K562 (cell line): Measurements from ENCODE around the gene EPB41L4B. TPM values are rescaled to one million over a fixed set of nuclear protein-coding genes. Genes with fewer than 3 reads are reported as not detected.

Experiments
- ATAC-seq: fragments of 200-7000 bp; cut with Tn5 transposase; 3 replicates; pipeline ENCODE4 v1.9.1; 2020; ENCODE audit warnings: moderate library complexity
- BruUV-seq: library from RNA; stranded (reverse); fragments of 400-500 nt; replicated peaks from 2 replicates; lab custom pipeline; 2021; lab: Mats Ljungman, UMichigan
- CTCF ChIA-PET: fragments of 300-600 bp; formaldehyde crosslinking; extraction: SDS; loops from one replicate; lab custom pipeline; 2021; ENCODE audit warnings: low intra/inter-chr PET ratio; lab: Yijun Ruan, JAX
- POLR2A ChIA-PET: fragments of 300-600, 350-650 bp; sonication (Branson Sonifier 250); formaldehyde crosslinking; extraction: SDS; loops from one replicate; lab custom pipeline; 2021; ENCODE audit warnings: antibody characterized with exemption, inconsistent platforms; lab: Yijun Ruan, JAX
- DNase-seq, 4 experiments: peaks; one replicate each; pipeline versions ENCODE4 v3.0.0 to v3.0.0-alpha.2; 2011 to 2018; ENCODE audit warnings: low spot score in 3 of 4, mixed read lengths in 3 of 4; ENCODE audit errors: extremely low read depth in 1 of 4
- FAIRE-seq: peaks from 2 replicates; lab custom pipeline; 2011; peaks lifted over from hg19 to GRCh38; lab: Jason Lieb, UNC
- H2AFZ ChIP-seq: 2 replicates; pipeline ENCODE4 v1.6.0; 2011; ENCODE audit warnings: low read depth, low read length, control low read depth, inconsistent platforms
- H3K27ac ChIP-seq: fragments of 200-600 bp; 3 replicates; pipeline ENCODE4 v1.8.0; 2011; ENCODE audit warnings: low read depth, mild to moderate bottlenecking, control low read depth, inconsistent platforms, low read length, moderate library complexity, mixed read lengths; ENCODE audit errors: extremely low read depth
- H3K27me3 ChIP-seq, 2 experiments: fragments of 300-600 bp in 1 of 2; 2 replicates in 1 of 2; 3 replicates in 1 of 2; pipeline versions ENCODE4 v1.6.0 to v1.8.0; 2011; ENCODE audit warnings: inconsistent platforms in 2 of 2, low read length in 2 of 2, mild to moderate bottlenecking in 1 of 2, mixed read lengths in 1 of 2, moderate library complexity in 1 of 2; ENCODE audit not compliant: control insufficient read depth in 2 of 2, insufficient read depth in 2 of 2
- H3K36me3 ChIP-seq: fragments of 300-600 bp; 3 replicates; pipeline ENCODE4 v1.8.0; 2011; ENCODE audit warnings: mild to moderate bottlenecking, low read length, inconsistent platforms; ENCODE audit not compliant: control insufficient read depth, insufficient read depth
- H3K4me1 ChIP-seq, 2 experiments: fragments of 200-600 bp in 1 of 2; replicated peaks in 1 of 2; 2 replicates in 1 of 2; 3 replicates in 1 of 2; pipeline versions ENCODE4 v1.5.1 to v1.8.0; 2011; ENCODE audit warnings: inconsistent platforms in 2 of 2, low read length in 2 of 2, mild to moderate bottlenecking in 1 of 2, mixed read lengths in 1 of 2, moderate library complexity in 1 of 2; ENCODE audit not compliant: control insufficient read depth in 2 of 2, insufficient read depth in 2 of 2
- H3K4me2 ChIP-seq: 2 replicates; pipeline ENCODE4 v1.6.1; 2011; ENCODE audit warnings: low read length, control low read depth, inconsistent platforms, mixed read lengths; ENCODE audit not compliant: insufficient read depth
- H3K4me3 ChIP-seq: fragments of 200-600 bp; sonication (generic), shearing (Covaris generic); 2 replicates; pipeline ENCODE4 v1.5.1; 2016; ENCODE audit warnings: control low read depth, inconsistent platforms
- H3K79me2 ChIP-seq: fragments of 200-600 bp; 3 replicates; pipeline ENCODE4 v1.8.0; 2011; ENCODE audit warnings: low read length, inconsistent platforms; ENCODE audit not compliant: control insufficient read depth, insufficient read depth
- H3K9ac ChIP-seq, 2 experiments: 2 replicates each; pipeline versions ENCODE4 v1.6.0 to v1.6.1; 2011; ENCODE audit warnings: low read depth in 2 of 2, low read length in 2 of 2, control low read depth in 1 of 2, inconsistent platforms in 1 of 2, mild to moderate bottlenecking in 1 of 2, mixed read lengths in 1 of 2; ENCODE audit not compliant: insufficient read depth in 1 of 2
- H3K9me1 ChIP-seq: one replicate; pipeline ENCODE4 v1.6.0; 2011; ENCODE audit warnings: inconsistent platforms, mild to moderate bottlenecking, low read length, moderate library complexity; ENCODE audit not compliant: control insufficient read depth, insufficient read depth
- H3K9me3 ChIP-seq: replicated peaks from 2 replicates; pipeline ENCODE4 v1.5.1; 2011; ENCODE audit warnings: low read depth, low read length, inconsistent platforms; ENCODE audit not compliant: control insufficient read depth, insufficient read depth
- H4K20me1 ChIP-seq: replicated peaks from 2 replicates; pipeline ENCODE4 v1.6.1; 2011; ENCODE audit warnings: low read length, inconsistent platforms, mixed read lengths; ENCODE audit not compliant: control insufficient read depth, insufficient read depth
- EP300 ChIP-seq: IDR thresholded peaks from 2 replicates; pipeline ENCODE4 v1.6.1; 2012; ENCODE audit warnings: low read length, improper control_type of control experiment
- LARP7 ChIP-seq: fragments of 450-650 bp; IDR thresholded peaks from 2 replicates; pipeline ENCODE4 v1.6.1; 2016
- RBBP5 ChIP-seq: fragments of 200-600 bp; sonication (generic); IDR thresholded peaks from 2 replicates; pipeline ENCODE4 v1.6.1; 2012; ENCODE audit warnings: borderline replicate concordance, mild to moderate bottlenecking, low read length, control low read depth, inconsistent platforms; ENCODE audit not compliant: insufficient read depth, poor library complexity, severe bottlenecking
- STAT5A ChIP-seq: IDR thresholded peaks from 2 replicates; pipeline ENCODE4 v1.6.1; 2012; ENCODE audit warnings: low read length, inconsistent platforms, borderline replicate concordance
- ZNF165 ChIP-seq: fragments of 250-450 bp; sonication (Bioruptor Pico); IDR thresholded peaks from 2 replicates; pipeline ENCODE4 v1.4.0; 2020; ENCODE audit warnings: borderline replicate concordance
- WGBS: fragments of 100-300 bp; shearing (Covaris generic); methylation state at CpG from one replicate; pipeline ENCODE4 v1.1.6; 2016; ENCODE audit warnings: low coverage, mixed read lengths; ENCODE audit not compliant: insufficient coverage; ENCODE audit errors: missing lambda C conversion rate; 5-methylcytosine and 5-hydroxymethylcytosine counted together
- in situ Hi-C: fragments of 300-500 bp; cut with MboI; formaldehyde crosslinking; loops from 4 replicates; pipeline ENCODE4 v1.15.0; 2018; ENCODE audit warnings: inconsistent platforms, mixed read lengths
- intact Hi-C: fragments of 100-400 bp; cut with micrococcal nuclease; formaldehyde crosslinking; loops from 2 replicates; pipeline ENCODE4 v1.14.2; 2022
- polyA plus RNA-seq, 8 experiments: library from polyadenylated mRNA; depleted of rRNA in 4 of 8; stranded (reverse) in 5 of 8; unstranded in 3 of 8; fragments of >200 nt; fragmentation: Nextera tagmentation in 2 of 8; fragmentation: Illumina TruSeq in 1 of 8; extraction: Ambion mirVana in 2 of 8; extraction: Trizol in 1 of 8; gene quantifications; 2 replicates each; pipeline versions ENCODE4 v1.2.1 to v1.2.3, GENCODE V29; 2011 to 2014; ENCODE audit warnings: inconsistent platforms in 1 of 8, missing spikeins in 1 of 8
- total RNA-seq, 7 experiments: library from RNA; depleted of rRNA in 6 of 7; stranded (reverse); fragments of >200 nt in 6 of 7; fragmentation: Illumina TruSeq in 2 of 7; extraction: Trizol in 2 of 7; gene quantifications; 2 replicates each; pipeline versions ENCODE4 v1.2.1 to v1.2.3, GENCODE V29; 2011 to 2021; ENCODE audit warnings: low replicate concordance in 1 of 7
- TF ChIP-seq, protein P1 (sequence below): IDR thresholded peaks from 2 replicates; pipeline ENCODE4 v1.6.1; 2014; ENCODE audit warnings: antibody characterized with exemption
- TF ChIP-seq, protein P2 (sequence below): fragments of 250-450 bp; sonication (Bioruptor Pico); IDR thresholded peaks from 2 replicates; pipeline ENCODE4 v1.8.0; 2022; ENCODE audit warnings: moderate library complexity, mild to moderate bottlenecking, inconsistent platforms
- TF ChIP-seq, protein P3 (sequence below), 3 experiments: fragments of 200-800 bp in 1 of 3; fragments of 250-450 bp in 1 of 3; fragments of 450-650 bp in 1 of 3; sonication (Bioruptor Pico) in 1 of 3; sonication (Bioruptor generic) in 1 of 3; formaldehyde crosslinking in 1 of 3; IDR thresholded peaks; 2 replicates each; pipeline versions ENCODE4 v1.6.1 to v1.8.0; 2016 to 2022; ENCODE audit warnings: mild to moderate bottlenecking in 2 of 3, missing genetic modification characterization in 2 of 3, missing compliant biosample characterization in 1 of 3, moderate library complexity in 1 of 3
- TF ChIP-seq, protein P4 (sequence below): fragments of 450-650 bp; IDR thresholded peaks from 2 replicates; pipeline ENCODE4 v1.6.1; 2018; ENCODE audit warnings: mild to moderate bottlenecking, low read depth; ENCODE audit not compliant: partially characterized antibody
- TF ChIP-seq, protein P5 (sequence below): fragments of 450-650 bp; IDR thresholded peaks from 2 replicates; pipeline ENCODE4 v1.6.1; 2018; ENCODE audit not compliant: partially characterized antibody

The EPB41L4B gene
- total and polyA plus RNA-seq, 9 of the 15 experiments (the other 6 are each of a cell fraction or from before 2014, with no cell fraction given), result 0.09 to 0.38 (median 0.21) TPM

DNA sequence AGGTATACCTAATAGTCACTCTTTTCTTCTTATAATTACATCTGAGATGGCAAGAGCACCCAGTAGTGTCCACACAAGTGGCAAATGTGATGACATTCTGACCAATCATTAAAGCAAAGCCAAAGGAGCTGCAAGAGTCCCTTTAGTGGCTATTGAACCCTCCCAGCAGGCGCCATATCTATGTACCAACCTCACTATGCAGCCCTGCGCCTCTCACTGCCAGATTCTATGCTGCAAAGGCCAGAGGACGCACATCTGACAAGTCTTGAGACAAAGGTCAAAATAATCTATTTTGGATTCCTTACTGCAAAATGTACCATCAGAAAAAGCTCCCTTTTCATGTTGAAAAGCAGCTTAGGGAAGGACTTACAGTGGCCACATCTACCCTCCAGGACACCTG lies 47.0 kb downstream of the EPB41L4B start:
- no peak overlapping the region for H3K4me2 ChIP-seq
- H3K79me2 ChIP-seq, result no peaks in the 10 kb centered on the region
- H3K4me1 ChIP-seq, result peaks cover 0 to 3% of the 10 kb centered on the region in 2 experiments; a peak in 1 of 5 replicates
- no peak overlapping the region for H2AFZ ChIP-seq
- no peak overlapping the region for H3K4me3 ChIP-seq
- ATAC-seq, result no peak
- no peaks in the 10 kb centered on the region for H3K9me1 ChIP-seq
- no peaks in the 10 kb centered on the region for H3K9me3 ChIP-seq
- FAIRE-seq, result no peak
- WGBS, result 0% methylated on average over 3 of the region's 3 CpGs
- no peak overlapping the region for H3K27ac ChIP-seq
- no peak for DNase-seq
- peaks cover 14 to 57% of the 10 kb centered on the region in 2 experiments for H3K27me3 ChIP-seq
- intact Hi-C loops (loop anchor here (10.0 kb wide), 1 partner anchor 59 kb away; no protein-coding TSS in a partner anchor), in situ Hi-C loops (no loop called here)
- no peaks in the 10 kb centered on the region for H3K36me3 ChIP-seq
- ChIA-PET POLR2A (no interaction called here), CTCF (no interaction called here)
- no peaks in the 10 kb centered on the region for H4K20me1 ChIP-seq
- TF ChIP-seq, protein P1, sequence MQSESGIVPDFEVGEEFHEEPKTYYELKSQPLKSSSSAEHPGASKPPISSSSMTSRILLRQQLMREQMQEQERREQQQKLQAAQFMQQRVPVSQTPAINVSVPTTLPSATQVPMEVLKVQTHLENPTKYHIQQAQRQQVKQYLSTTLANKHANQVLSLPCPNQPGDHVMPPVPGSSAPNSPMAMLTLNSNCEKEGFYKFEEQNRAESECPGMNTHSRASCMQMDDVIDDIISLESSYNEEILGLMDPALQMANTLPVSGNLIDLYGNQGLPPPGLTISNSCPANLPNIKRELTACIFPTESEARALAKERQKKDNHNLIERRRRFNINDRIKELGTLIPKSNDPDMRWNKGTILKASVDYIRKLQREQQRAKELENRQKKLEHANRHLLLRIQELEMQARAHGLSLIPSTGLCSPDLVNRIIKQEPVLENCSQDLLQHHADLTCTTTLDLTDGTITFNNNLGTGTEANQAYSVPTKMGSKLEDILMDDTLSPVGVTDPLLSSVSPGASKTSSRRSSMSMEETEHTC, result no peak
- TF ChIP-seq STAT5A (no peak), LARP7 (no peak), ZNF165 (CRISPR knock-in tag) (no peak), RBBP5 (no peak), EP300 (no peak)
- TF ChIP-seq, protein P2, sequence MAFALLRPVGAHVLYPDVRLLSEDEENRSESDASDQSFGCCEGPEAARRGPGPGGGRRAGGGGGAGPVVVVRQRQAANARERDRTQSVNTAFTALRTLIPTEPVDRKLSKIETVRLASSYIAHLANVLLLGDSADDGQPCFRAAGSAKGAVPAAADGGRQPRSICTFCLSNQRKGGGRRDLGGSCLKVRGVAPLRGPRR (CRISPR knock-in tag), result no peak
- TF ChIP-seq, protein P3, sequence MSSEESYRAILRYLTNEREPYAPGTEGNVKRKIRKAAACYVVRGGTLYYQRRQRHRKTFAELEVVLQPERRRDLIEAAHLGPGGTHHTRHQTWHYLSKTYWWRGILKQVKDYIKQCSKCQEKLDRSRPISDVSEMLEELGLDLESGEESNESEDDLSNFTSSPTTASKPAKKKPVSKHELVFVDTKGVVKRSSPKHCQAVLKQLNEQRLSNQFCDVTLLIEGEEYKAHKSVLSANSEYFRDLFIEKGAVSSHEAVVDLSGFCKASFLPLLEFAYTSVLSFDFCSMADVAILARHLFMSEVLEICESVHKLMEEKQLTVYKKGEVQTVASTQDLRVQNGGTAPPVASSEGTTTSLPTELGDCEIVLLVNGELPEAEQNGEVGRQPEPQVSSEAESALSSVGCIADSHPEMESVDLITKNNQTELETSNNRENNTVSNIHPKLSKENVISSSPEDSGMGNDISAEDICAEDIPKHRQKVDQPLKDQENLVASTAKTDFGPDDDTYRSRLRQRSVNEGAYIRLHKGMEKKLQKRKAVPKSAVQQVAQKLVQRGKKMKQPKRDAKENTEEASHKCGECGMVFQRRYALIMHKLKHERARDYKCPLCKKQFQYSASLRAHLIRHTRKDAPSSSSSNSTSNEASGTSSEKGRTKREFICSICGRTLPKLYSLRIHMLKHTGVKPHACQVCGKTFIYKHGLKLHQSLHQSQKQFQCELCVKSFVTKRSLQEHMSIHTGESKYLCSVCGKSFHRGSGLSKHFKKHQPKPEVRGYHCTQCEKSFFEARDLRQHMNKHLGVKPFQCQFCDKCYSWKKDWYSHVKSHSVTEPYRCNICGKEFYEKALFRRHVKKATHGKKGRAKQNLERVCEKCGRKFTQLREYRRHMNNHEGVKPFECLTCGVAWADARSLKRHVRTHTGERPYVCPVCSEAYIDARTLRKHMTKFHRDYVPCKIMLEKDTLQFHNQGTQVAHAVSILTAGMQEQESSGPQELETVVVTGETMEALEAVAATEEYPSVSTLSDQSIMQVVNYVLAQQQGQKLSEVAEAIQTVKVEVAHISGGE (CRISPR knock-in tag; IDR thresholded peaks at IDR 0.05), result no peak
- TF ChIP-seq, protein P4, sequence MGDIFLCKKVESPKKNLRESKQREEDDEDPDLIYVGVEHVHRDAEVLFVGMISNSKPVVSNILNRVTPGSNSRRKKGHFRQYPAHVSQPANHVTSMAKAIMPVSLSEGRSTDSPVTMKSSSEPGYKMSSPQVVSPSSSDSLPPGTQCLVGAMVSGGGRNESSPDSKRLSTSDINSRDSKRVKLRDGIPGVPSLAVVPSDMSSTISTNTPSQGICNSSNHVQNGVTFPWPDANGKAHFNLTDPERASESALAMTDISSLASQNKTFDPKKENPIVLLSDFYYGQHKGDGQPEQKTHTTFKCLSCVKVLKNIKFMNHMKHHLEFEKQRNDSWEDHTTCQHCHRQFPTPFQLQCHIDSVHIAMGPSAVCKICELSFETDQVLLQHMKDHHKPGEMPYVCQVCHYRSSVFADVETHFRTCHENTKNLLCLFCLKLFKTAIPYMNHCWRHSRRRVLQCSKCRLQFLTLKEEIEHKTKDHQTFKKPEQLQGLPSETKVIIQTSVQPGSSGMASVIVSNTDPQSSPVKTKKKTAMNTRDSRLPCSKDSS, result no peak
- TF ChIP-seq, protein P5, sequence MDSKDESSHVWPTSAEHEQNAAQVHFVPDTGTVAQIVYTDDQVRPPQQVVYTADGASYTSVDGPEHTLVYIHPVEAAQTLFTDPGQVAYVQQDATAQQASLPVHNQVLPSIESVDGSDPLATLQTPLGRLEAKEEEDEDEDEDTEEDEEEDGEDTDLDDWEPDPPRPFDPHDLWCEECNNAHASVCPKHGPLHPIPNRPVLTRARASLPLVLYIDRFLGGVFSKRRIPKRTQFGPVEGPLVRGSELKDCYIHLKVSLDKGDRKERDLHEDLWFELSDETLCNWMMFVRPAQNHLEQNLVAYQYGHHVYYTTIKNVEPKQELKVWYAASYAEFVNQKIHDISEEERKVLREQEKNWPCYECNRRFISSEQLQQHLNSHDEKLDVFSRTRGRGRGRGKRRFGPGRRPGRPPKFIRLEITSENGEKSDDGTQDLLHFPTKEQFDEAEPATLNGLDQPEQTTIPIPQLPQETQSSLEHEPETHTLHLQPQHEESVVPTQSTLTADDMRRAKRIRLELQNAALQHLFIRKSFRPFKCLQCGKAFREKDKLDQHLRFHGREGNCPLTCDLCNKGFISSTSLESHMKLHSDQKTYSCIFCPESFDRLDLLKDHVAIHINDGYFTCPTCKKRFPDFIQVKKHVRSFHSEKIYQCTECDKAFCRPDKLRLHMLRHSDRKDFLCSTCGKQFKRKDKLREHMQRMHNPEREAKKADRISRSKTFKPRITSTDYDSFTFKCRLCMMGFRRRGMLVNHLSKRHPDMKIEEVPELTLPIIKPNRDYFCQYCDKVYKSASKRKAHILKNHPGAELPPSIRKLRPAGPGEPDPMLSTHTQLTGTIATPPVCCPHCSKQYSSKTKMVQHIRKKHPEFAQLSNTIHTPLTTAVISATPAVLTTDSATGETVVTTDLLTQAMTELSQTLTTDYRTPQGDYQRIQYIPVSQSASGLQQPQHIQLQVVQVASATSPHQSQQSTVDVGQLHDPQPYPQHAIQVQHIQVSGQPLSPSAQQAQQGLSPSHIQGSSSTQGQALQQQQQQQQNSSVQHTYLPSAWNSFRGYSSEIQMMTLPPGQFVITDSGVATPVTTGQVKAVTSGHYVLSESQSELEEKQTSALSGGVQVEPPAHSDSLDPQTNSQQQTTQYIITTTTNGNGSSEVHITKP, result no peak
- no peak overlapping the region for H3K9ac ChIP-seq
- no TSS peak for BruUV-seq
